ENCODE measurements around the gene HEPACAM. TPM values are rescaled to one million over a fixed set of nuclear protein-coding genes. Genes with fewer than 3 reads are reported as not detected.

Gene HEPACAM
- total RNA-seq, 1 donor = under 0.01 TPM

GRCh38 chr11:124938970-124939369 is 3.1 kb upstream of the HEPACAM start:
- no peaks in the 10 kb centered on the region for H3K36me3 ChIP-seq (ENCODE audit: insufficient read depth, low read length)
- TF ChIP-seq, protein P1, sequence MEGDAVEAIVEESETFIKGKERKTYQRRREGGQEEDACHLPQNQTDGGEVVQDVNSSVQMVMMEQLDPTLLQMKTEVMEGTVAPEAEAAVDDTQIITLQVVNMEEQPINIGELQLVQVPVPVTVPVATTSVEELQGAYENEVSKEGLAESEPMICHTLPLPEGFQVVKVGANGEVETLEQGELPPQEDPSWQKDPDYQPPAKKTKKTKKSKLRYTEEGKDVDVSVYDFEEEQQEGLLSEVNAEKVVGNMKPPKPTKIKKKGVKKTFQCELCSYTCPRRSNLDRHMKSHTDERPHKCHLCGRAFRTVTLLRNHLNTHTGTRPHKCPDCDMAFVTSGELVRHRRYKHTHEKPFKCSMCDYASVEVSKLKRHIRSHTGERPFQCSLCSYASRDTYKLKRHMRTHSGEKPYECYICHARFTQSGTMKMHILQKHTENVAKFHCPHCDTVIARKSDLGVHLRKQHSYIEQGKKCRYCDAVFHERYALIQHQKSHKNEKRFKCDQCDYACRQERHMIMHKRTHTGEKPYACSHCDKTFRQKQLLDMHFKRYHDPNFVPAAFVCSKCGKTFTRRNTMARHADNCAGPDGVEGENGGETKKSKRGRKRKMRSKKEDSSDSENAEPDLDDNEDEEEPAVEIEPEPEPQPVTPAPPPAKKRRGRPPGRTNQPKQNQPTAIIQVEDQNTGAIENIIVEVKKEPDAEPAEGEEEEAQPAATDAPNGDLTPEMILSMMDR (IDR thresholded peaks at IDR 0.05; ENCODE audit: extremely low read depth, low read depth, low read length) = no peak
- H3K9me3 ChIP-seq (ENCODE audit: low read depth, low read length) = no peaks in the 10 kb centered on the region
- H3K4me2 ChIP-seq (ENCODE audit: insufficient read depth, low read length) = no peak overlapping the region
- no peaks in the 10 kb centered on the region for H3K27me3 ChIP-seq (ENCODE audit: insufficient read depth, low read length)
- H3K4me1 ChIP-seq (ENCODE audit: insufficient read depth, low read length) = peaks cover 15% of the 10 kb centered on the region
- no peak overlapping the region for H3K27ac ChIP-seq (ENCODE audit: low read depth, low read length)
- H4K20me1 ChIP-seq (ENCODE audit: insufficient read depth, low read length) = no peaks in the 10 kb centered on the region
- H2AFZ ChIP-seq (ENCODE audit: low read length) = no peak overlapping the region
- no peak for DNase-seq (ENCODE audit: insufficient read length, low spot score, missing footprints)
- no peak overlapping the region for H3K4me3 ChIP-seq (ENCODE audit: insufficient read depth, low read length)
- no peaks in the 10 kb centered on the region for H3K79me2 ChIP-seq (ENCODE audit: insufficient read depth, low read length)

- DNase-seq (ENCODE audit: insufficient read length, low spot score, missing footprints) = no peak
- Histone ChIP-seq H3K27ac (ENCODE audit: low read depth, low read length) (no peak overlapping the region), H3K79me2 (ENCODE audit: insufficient read depth, low read length) (no peaks in the 10 kb centered on the region), H3K4me1 (ENCODE audit: insufficient read depth, low read length) (peaks cover 17% of the 10 kb centered on the region), H3K36me3 (ENCODE audit: insufficient read depth, low read length) (no peaks in the 10 kb centered on the region), H2AFZ (ENCODE audit: low read length) (peak overlapping the region; percentile 24), H3K27me3 (ENCODE audit: insufficient read depth, low read length) (no peaks in the 10 kb centered on the region), H3K4me2 (ENCODE audit: insufficient read depth, low read length) (no peak overlapping the region), H3K4me3 (ENCODE audit: insufficient read depth, low read length) (no peak overlapping the region), H4K20me1 (ENCODE audit: insufficient read depth, low read length) (no peaks in the 10 kb centered on the region), H3K9me3 (ENCODE audit: low read depth, low read length) (no peaks in the 10 kb centered on the region)
- TF ChIP-seq, protein P1 (IDR thresholded peaks at IDR 0.05; ENCODE audit: extremely low read depth, low read depth, low read length) = no peak
These were observed 2.4 kb upstream of the HEPACAM start for GRCh38 chr11:124938206-124938765.

GRCh38 chr11:124937336-124937935 is 1.6 kb upstream of the HEPACAM start:
- TF ChIP-seq, protein P1 (IDR thresholded peaks at IDR 0.05; ENCODE audit: extremely low read depth, low read depth, low read length) = no peak
- Histone ChIP-seq H3K9me3 (ENCODE audit: low read depth, low read length) (no peaks in the 10 kb centered on the region), H3K79me2 (ENCODE audit: insufficient read depth, low read length) (no peaks in the 10 kb centered on the region), H3K36me3 (ENCODE audit: insufficient read depth, low read length) (no peaks in the 10 kb centered on the region), H2AFZ (ENCODE audit: low read length) (no peak overlapping the region), H4K20me1 (ENCODE audit: insufficient read depth, low read length) (no peaks in the 10 kb centered on the region), H3K4me3 (ENCODE audit: insufficient read depth, low read length) (no peak overlapping the region), H3K27ac (ENCODE audit: low read depth, low read length) (no peak overlapping the region), H3K27me3 (ENCODE audit: insufficient read depth, low read length) (no peaks in the 10 kb centered on the region), H3K4me2 (ENCODE audit: insufficient read depth, low read length) (no peak overlapping the region), H3K4me1 (ENCODE audit: insufficient read depth, low read length) (peaks cover 17% of the 10 kb centered on the region)
- DNase-seq (ENCODE audit: insufficient read length, low spot score, missing footprints) = no peak

DNA sequence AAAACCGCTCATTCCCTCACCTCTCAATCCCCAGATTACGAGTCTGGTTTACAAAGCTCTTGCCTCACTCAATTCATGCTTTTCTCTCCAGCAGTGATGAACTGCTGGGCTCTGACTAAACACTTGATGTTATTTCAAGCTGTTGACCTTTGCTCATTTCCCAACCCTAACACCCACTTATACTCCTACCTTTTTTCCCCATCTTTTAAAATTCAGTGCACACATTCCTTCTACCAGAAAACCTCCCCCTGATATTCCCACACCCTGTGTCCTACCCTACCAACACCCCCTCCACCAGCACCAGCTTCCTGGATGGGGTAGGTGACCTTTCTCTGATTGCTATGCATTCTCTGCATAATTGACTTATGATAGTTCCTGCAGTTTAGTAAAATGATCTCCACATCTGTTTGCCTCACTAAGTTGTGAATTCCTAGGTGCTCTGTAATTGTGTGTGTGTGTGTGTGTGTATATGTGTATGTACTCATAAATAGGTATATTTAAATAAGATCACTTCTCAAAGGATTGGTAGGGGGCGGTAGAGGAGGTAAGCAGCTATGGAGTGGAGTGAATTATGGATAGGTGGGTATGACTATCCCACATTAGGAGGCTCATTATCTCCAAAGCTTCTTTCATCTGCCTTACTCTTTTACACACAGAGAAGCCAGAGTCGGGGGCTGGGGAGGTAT is 842 bp downstream of the HEPACAM start:
- no peak overlapping the region for H3K4me3 ChIP-seq (ENCODE audit: insufficient read depth, low read length)

More for the DNA sequence above, 842 bp downstream of the HEPACAM start:
- Histone ChIP-seq H3K36me3 (ENCODE audit: insufficient read depth, low read length) (no peaks in the 10 kb centered on the region), H4K20me1 (ENCODE audit: insufficient read depth, low read length) (no peaks in the 10 kb centered on the region), H3K4me1 (ENCODE audit: insufficient read depth, low read length) (peaks cover 17% of the 10 kb centered on the region), H3K79me2 (ENCODE audit: insufficient read depth, low read length) (no peaks in the 10 kb centered on the region), H3K27ac (ENCODE audit: low read depth, low read length) (peak overlapping the region; percentile 68), H3K27me3 (ENCODE audit: insufficient read depth, low read length) (no peaks in the 10 kb centered on the region), H3K4me2 (ENCODE audit: insufficient read depth, low read length) (peak overlapping the region; percentile 72), H2AFZ (ENCODE audit: low read length) (no peak overlapping the region), H3K9me3 (ENCODE audit: low read depth, low read length) (no peaks in the 10 kb centered on the region)
- no peak for DNase-seq (ENCODE audit: insufficient read length, low spot score, missing footprints)
- TF ChIP-seq, protein P1 (IDR thresholded peaks at IDR 0.05; ENCODE audit: extremely low read depth, low read depth, low read length) = peak; percentile 10

Measured in osteoblast (primary cell).